GM21423 (cell line): ENCODE measurements around the gene SEL1L.
A peak's percentile ranks its signal among the peaks of the same experiment; 100 is the strongest.
"Not testable (repeated sequence)": the region's sequence is repeated elsewhere in the genome, so short reads cannot be mapped to it uniquely, and the experiment has no call there.

ENCODE experiments used
- ATAC-seq: cut with Tn5 transposase; IDR thresholded peaks from one replicate; pipeline ENCODE4 v1.9.1; 2021; ENCODE audit warnings: mild to moderate bottlenecking, moderate library complexity; ENCODE audit not compliant: unreplicated experiment

Gene SEL1L

GRCh38 chr14:81474685-81475324, 58.8 kb downstream of the SEL1L start:
- no peak for ATAC-seq

- ATAC-seq: peak; percentile 65
Observed at GRCh38 chr14:81474148-81474492, 59.5 kb downstream of the SEL1L start.

- ATAC-seq: peak; percentile 40
Observed at GRCh38 chr14:81473456-81474147, 60.1 kb downstream of the SEL1L start.

GRCh38 chr14:81472096-81472800, 61.4 kb downstream of the SEL1L start:
- no peak for ATAC-seq

- peak; percentile 25 for ATAC-seq
Observed at GRCh38 chr14:81471062-81471461, 62.6 kb downstream of the SEL1L start.

- peak; percentile 27 for ATAC-seq
Observed at GRCh38 chr14:81470557-81470826, 63.2 kb downstream of the SEL1L start.

GRCh38 chr14:81466854-81467253, 66.8 kb downstream of the SEL1L start:
- no peak for ATAC-seq

- ATAC-seq: no peak
Observed at GRCh38 chr14:81465507-81466228, 68.0 kb downstream of the SEL1L start.

- ATAC-seq: not testable (repeated sequence)
Observed at GRCh38 chr14:81465003-81465392, 68.7 kb downstream of the SEL1L start.

- peak; percentile 66 for ATAC-seq
Observed at GRCh38 chr14:81464253-81465002, 69.2 kb downstream of the SEL1L start.

- not testable (repeated sequence) for ATAC-seq
Observed at GRCh38 chr14:81462356-81462755, 71.3 kb downstream of the SEL1L start.

- ATAC-seq: no peak
Observed at GRCh38 chr14:81459912-81460311, 73.7 kb downstream of the SEL1L start.

- no peak for ATAC-seq
Observed at GRCh38 chr14:81458352-81458751, 75.3 kb downstream of the SEL1L start.

GRCh38 chr14:81455390-81455789, 78.3 kb downstream of the SEL1L start:
- peak; percentile 27 for ATAC-seq

GRCh38 chr14:81454572-81455218, 79.0 kb downstream of the SEL1L start:
- ATAC-seq: peak; percentile 91

- no peak for ATAC-seq
Observed at GRCh38 chr14:81453166-81453766, 80.4 kb downstream of the SEL1L start.

- ATAC-seq: no peak
Observed at GRCh38 chr14:81452341-81453133, 81.1 kb downstream of the SEL1L start.

GRCh38 chr14:81450976-81451375, 82.7 kb downstream of the SEL1L start:
- ATAC-seq: no peak

GRCh38 chr14:81450100-81450531, 83.5 kb downstream of the SEL1L start:
- no peak for ATAC-seq
